Measurements from ENCODE around the gene POU6F2. TPM values are rescaled to one million over a fixed set of nuclear protein-coding genes. Genes with fewer than 3 reads are reported as not detected.
A peak's percentile ranks its signal among the peaks of the same experiment; 100 is the strongest.

Gene POU6F2
- total and polyA plus RNA-seq, 8 donors, result 0.37 TPM; not detected in 7

GRCh38 chr7:39164887-39165286, 187.2 kb downstream of the POU6F2 start:
- Histone ChIP-seq H3K9me3 (no peaks in the 10 kb centered on the region), H3K27ac (no peak overlapping the region), H3K36me3 (no peaks in the 10 kb centered on the region), H3K4me1 (no peaks in the 10 kb centered on the region), H3K4me3 (no peak overlapping the region), H3K27me3 (no peaks in the 10 kb centered on the region)
- no peak for DNase-seq
- intact Hi-C loops (cut with DNase I; ENCODE audit: low total_unique reads), result no loop called here
- 69 to 74% (median 71%) methylated on average over 4 of the region's 4 CpGs for whole genome bisulfite sequencing, 5 donors
- TF ChIP-seq POLR2A (IDR thresholded peaks at IDR 0.05) (no peak), POLR2AphosphoS5 (IDR thresholded peaks at IDR 0.05) (no peak), EP300 (IDR thresholded peaks at IDR 0.05) (no peak), CTCF (IDR thresholded peaks at IDR 0.05) (no peak)

- TF ChIP-seq CTCF (IDR thresholded peaks at IDR 0.05), result no peak
- TF ChIP-seq POLR2A (IDR thresholded peaks at IDR 0.05), result no peak
- TF ChIP-seq POLR2AphosphoS5 (IDR thresholded peaks at IDR 0.05), result no peak
- TF ChIP-seq EP300 (IDR thresholded peaks at IDR 0.05), result no peak
- WGBS, 5 donors, result 48 to 70% (median 59%) methylated on average over 8 of the region's 8 CpGs
- no peaks in the 10 kb centered on the region for H3K36me3 ChIP-seq
- H3K27me3 ChIP-seq, result no peaks in the 10 kb centered on the region
- no peaks in the 10 kb centered on the region for H3K9me3 ChIP-seq
- no peak overlapping the region for H3K4me3 ChIP-seq
- peak overlapping the region in 1 of 5 donors; percentile 66 for H3K27ac ChIP-seq
- intact Hi-C loops (cut with DNase I; ENCODE audit: low total_unique reads), result no loop called here
- no peaks in the 10 kb centered on the region for H3K4me1 ChIP-seq
- peak in 1 of 2 donors; percentile 8 for DNase-seq
Measured at GRCh38 chr7:39168403-39169098, 190.8 kb downstream of the POU6F2 start.

- no peaks in the 10 kb centered on the region for H3K9me3 ChIP-seq
- 70 to 75% (median 73%) methylated on average over 1 of the region's 1 CpG for WGBS, 5 donors
- no peaks in the 10 kb centered on the region for H3K4me1 ChIP-seq
- intact Hi-C loops (cut with DNase I; ENCODE audit: low total_unique reads), result no loop called here
- H3K27me3 ChIP-seq, result no peaks in the 10 kb centered on the region
- no peak overlapping the region for H3K4me3 ChIP-seq
- no peak overlapping the region for H3K27ac ChIP-seq
- TF ChIP-seq EP300 (IDR thresholded peaks at IDR 0.05), result no peak
- TF ChIP-seq POLR2A (IDR thresholded peaks at IDR 0.05), result no peak
- TF ChIP-seq POLR2AphosphoS5 (IDR thresholded peaks at IDR 0.05), result no peak
- no peak for TF ChIP-seq CTCF (IDR thresholded peaks at IDR 0.05)
- H3K36me3 ChIP-seq, result no peaks in the 10 kb centered on the region
- no peak for DNase-seq
Measured at GRCh38 chr7:39172137-39172536, 194.4 kb downstream of the POU6F2 start.

GRCh38 chr7:39181398-39181797, 203.7 kb downstream of the POU6F2 start:
- Histone ChIP-seq H3K4me3 (no peak overlapping the region), H3K27me3 (no peaks in the 10 kb centered on the region), H3K36me3 (no peaks in the 10 kb centered on the region), H3K9me3 (no peaks in the 10 kb centered on the region), H3K4me1 (no peaks in the 10 kb centered on the region), H3K27ac (no peak overlapping the region)
- WGBS, 5 donors, result 73 to 88% (median 83%) methylated on average over 3 of the region's 3 CpGs
- no peak for DNase-seq
- intact Hi-C loops (cut with DNase I; ENCODE audit: low total_unique reads), result no loop called here
- TF ChIP-seq CTCF (IDR thresholded peaks at IDR 0.05), result no peak
- TF ChIP-seq POLR2A (IDR thresholded peaks at IDR 0.05), result no peak
- TF ChIP-seq POLR2AphosphoS5 (IDR thresholded peaks at IDR 0.05), result no peak
- no peak for TF ChIP-seq EP300 (IDR thresholded peaks at IDR 0.05)
